ACC112 (cell line): Measurements from ENCODE around the gene MYL6.
A peak's percentile ranks its signal among the peaks of the same experiment; 100 is the strongest.
"Not testable (repeated sequence)": the region's sequence is repeated elsewhere in the genome, so short reads cannot be mapped to it uniquely, and the experiment has no call there.

Experiments used
- H2AFZ ChIP-seq: fragments of 200-600 bp; sonication (generic); one replicate; pipeline ENCODE4 v1.6.0; 2017; ENCODE audit warnings: antibody characterized with exemption, low read length; ENCODE audit not compliant: unreplicated experiment
- H3K27ac ChIP-seq: fragments of 200-600 bp; sonication (generic); 2 replicates; pipeline ENCODE4 v1.5.1; 2014; ENCODE audit warnings: low read depth, mild to moderate bottlenecking, antibody characterized with exemption, low read length, moderate library complexity
- H3K27me3 ChIP-seq: fragments of 200-600 bp; sonication (generic); 2 replicates; pipeline ENCODE4 v1.6.1; 2014; ENCODE audit warnings: mild to moderate bottlenecking, antibody characterized with exemption, low read length, moderate library complexity, mixed read lengths; ENCODE audit not compliant: insufficient read depth
- H3K36me3 ChIP-seq: fragments of 200-600 bp; sonication (generic); 2 replicates; pipeline ENCODE4 v1.6.1; 2016; ENCODE audit warnings: mild to moderate bottlenecking, antibody characterized with exemption, low read length, moderate library complexity, mixed read lengths; ENCODE audit not compliant: insufficient read depth
- H3K4me1 ChIP-seq: fragments of 200-600 bp; sonication (generic); one replicate; pipeline ENCODE4 v1.6.1; 2016; ENCODE audit warnings: low read length, mixed read lengths; ENCODE audit not compliant: insufficient read depth, unreplicated experiment, control insufficient read depth
- H3K4me3 ChIP-seq: fragments of 200-600 bp; sonication (generic); 2 replicates; pipeline ENCODE4 v1.5.1; 2014; ENCODE audit warnings: mild to moderate bottlenecking, low read depth, low read length
- H3K79me2 ChIP-seq: fragments of 200-600 bp; sonication (generic); one replicate; pipeline ENCODE4 v1.6.0; 2016; ENCODE audit warnings: low read length; ENCODE audit not compliant: control insufficient read depth, unreplicated experiment, insufficient read depth

Gene MYL6

GRCh38 chr12:56193025-56193578 is 34.9 kb downstream of the MYL6 start:
- H3K4me1 ChIP-seq, result peaks cover 12% of the 10 kb centered on the region
- H3K4me3 ChIP-seq, result no peak overlapping the region
- H2AFZ ChIP-seq, result peak overlapping the region; percentile 100
- H3K79me2 ChIP-seq, result peaks cover 10% of the 10 kb centered on the region
- H3K36me3 ChIP-seq, result no peaks in the 10 kb centered on the region
- H3K27me3 ChIP-seq, result no peaks in the 10 kb centered on the region
- no peak overlapping the region for H3K27ac ChIP-seq

DNA sequence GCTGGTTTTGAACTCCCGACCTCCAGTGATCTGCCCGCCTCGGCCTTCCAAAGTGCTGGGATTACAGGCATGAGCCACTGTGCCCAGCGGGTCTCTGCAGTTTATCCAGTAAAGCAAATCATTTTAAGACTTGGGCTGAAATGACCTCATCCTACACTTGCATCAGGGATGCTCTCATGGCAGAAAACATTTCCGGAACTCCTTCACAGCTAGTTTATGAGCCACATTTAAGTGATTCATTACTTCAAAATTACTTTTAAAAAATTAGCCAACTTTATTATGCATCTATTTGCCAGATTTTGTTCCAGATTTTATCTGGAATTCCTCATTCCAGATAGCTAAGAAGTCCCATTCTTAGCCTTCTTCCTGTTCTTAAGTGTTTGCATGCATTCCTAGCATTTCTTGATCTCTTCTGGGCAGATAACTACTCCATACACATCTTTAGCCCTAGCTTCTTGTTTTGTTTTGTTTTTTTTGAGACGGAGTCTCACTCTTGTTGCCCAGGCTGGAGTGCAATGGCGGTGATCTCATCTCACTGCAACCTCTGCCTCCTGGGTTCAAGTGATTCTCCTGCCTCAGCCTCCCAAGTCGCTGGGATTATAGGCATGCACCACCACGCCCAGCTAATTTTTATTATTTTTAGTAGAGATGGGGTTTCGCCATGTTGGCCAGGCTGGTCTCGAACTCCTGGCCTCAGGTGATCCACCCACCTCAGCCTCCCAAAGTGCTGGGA is 38.8 kb downstream of the MYL6 start:
- H3K36me3 ChIP-seq, H3K27me3 ChIP-seq, H3K4me3 ChIP-seq, H3K4me1 ChIP-seq, H3K79me2 ChIP-seq: not testable (repeated sequence)
- Histone ChIP-seq H2AFZ (peak overlapping the region; percentile 62), H3K27ac (peak overlapping the region; percentile 66)

GRCh38 chr12:56197921-56198635 is 39.9 kb downstream of the MYL6 start:
- no peaks in the 10 kb centered on the region for H3K79me2 ChIP-seq
- no peak overlapping the region for H3K27ac ChIP-seq
- no peaks in the 10 kb centered on the region for H3K27me3 ChIP-seq
- H3K4me3 ChIP-seq, result no peak overlapping the region
- no peaks in the 10 kb centered on the region for H3K36me3 ChIP-seq
- peaks cover 6% of the 10 kb centered on the region for H3K4me1 ChIP-seq
- no peak overlapping the region for H2AFZ ChIP-seq

- Histone ChIP-seq H3K27ac (no peak overlapping the region), H3K4me1 (peaks cover 3% of the 10 kb centered on the region)
These were observed 40.7 kb downstream of the MYL6 start for GRCh38 chr12:56198836-56199235.

GRCh38 chr12:56202366-56202765 is 44.2 kb downstream of the MYL6 start:
- no peaks in the 10 kb centered on the region for H3K27me3 ChIP-seq
- no peak overlapping the region for H3K27ac ChIP-seq
- no peaks in the 10 kb centered on the region for H3K79me2 ChIP-seq
- H3K4me3 ChIP-seq, result no peak overlapping the region
- no peak overlapping the region for H2AFZ ChIP-seq
- H3K36me3 ChIP-seq, result peaks cover 11% of the 10 kb centered on the region
- H3K4me1 ChIP-seq, result peaks cover 5% of the 10 kb centered on the region

More at GRCh38 chr12:56198836-56199235, 40.7 kb downstream of the MYL6 start:
- Histone ChIP-seq H3K27me3 (no peaks in the 10 kb centered on the region), H3K4me3 (no peak overlapping the region), H3K79me2 (no peaks in the 10 kb centered on the region), H2AFZ (no peak overlapping the region), H3K36me3 (no peaks in the 10 kb centered on the region)

- no peak overlapping the region for H3K4me3 ChIP-seq
- no peak overlapping the region for H2AFZ ChIP-seq
- no peaks in the 10 kb centered on the region for H3K27me3 ChIP-seq
- peaks cover 11% of the 10 kb centered on the region for H3K36me3 ChIP-seq
- H3K4me1 ChIP-seq, result peaks cover 9% of the 10 kb centered on the region
- H3K79me2 ChIP-seq, result no peaks in the 10 kb centered on the region
- H3K27ac ChIP-seq, result no peak overlapping the region
These were observed 44.7 kb downstream of the MYL6 start for GRCh38 chr12:56202838-56203237.

GRCh38 chr12:56204275-56204674 is 46.1 kb downstream of the MYL6 start:
- H3K36me3 ChIP-seq, result peaks cover 11% of the 10 kb centered on the region
- no peak overlapping the region for H2AFZ ChIP-seq
- no peaks in the 10 kb centered on the region for H3K79me2 ChIP-seq
- peaks cover 9% of the 10 kb centered on the region for H3K4me1 ChIP-seq
- H3K27me3 ChIP-seq, result no peaks in the 10 kb centered on the region
- no peak overlapping the region for H3K27ac ChIP-seq
- H3K4me3 ChIP-seq, result no peak overlapping the region

DNA sequence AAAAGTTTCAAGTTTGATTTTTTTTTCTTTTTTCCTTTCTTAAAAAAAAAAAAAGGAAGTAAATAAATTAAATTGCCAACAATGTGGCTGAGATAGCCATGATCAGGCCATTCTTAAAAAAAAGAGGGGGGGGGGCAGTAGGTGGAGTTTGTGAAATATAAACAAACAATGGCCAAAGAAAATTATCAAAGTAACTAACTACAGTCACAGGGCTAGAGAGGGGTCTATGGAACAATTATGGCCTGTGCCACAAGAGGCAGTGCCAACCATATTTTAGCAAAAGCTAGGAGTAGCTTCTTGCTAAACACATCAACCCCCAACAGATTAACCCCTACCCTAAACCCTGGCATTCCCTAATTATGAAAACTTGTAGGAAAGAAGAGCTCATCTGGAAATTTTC is 47.3 kb downstream of the MYL6 start:
- Histone ChIP-seq H3K27ac (no peak overlapping the region), H3K36me3 (peaks cover 15% of the 10 kb centered on the region)

DNA sequence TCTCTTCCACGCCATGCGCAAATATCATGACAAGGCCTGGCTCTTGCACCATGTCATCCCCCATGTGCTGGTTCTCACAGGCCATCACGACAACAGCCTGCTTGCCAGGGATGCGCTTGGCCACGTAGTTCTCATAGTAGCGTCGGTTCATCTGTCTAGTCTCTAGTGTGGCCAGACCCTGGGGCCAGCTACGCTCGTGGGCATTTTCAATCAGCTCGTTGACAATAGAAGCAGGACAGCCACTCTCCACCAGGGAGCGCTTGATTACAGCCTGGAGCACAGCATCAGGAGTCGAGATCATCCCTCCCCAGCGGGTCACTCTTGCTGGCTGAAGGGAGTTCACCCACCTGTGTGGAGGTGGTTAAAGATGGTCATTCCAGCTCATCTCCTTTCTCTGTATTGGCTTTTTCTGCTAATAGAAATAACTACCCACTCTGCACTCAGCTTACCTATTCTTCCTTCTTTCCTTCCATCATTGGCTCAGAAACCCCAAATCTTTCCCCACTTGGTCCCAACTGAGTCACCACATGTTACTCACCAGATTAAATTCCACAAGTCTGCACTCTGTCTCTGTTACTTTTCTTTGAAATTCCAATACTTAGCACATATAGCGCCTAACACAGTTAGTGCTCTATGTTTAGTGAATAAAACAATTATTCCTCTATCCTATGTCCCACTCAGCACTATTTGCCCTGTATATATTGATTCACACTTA is 48.5 kb downstream of the MYL6 start:
- H3K27ac ChIP-seq, result peak overlapping the region; percentile 17; the same call in 1 of the 2 replicates
- peaks cover 9% of the 10 kb centered on the region for H3K4me1 ChIP-seq
- no peak overlapping the region for H3K4me3 ChIP-seq

More for the DNA sequence above, 47.3 kb downstream of the MYL6 start:
- Histone ChIP-seq H3K4me1 (peaks cover 9% of the 10 kb centered on the region), H3K4me3 (no peak overlapping the region), H3K27me3 (no peaks in the 10 kb centered on the region), H2AFZ (no peak overlapping the region), H3K79me2 (no peaks in the 10 kb centered on the region)

GRCh38 chr12:56208006-56208405 is 49.8 kb downstream of the MYL6 start:
- Histone ChIP-seq H3K4me1 (peaks cover 9% of the 10 kb centered on the region), H3K36me3 (peaks cover 22% of the 10 kb centered on the region), H3K27ac (no peak overlapping the region), H3K4me3 (no peak overlapping the region), H3K79me2 (no peaks in the 10 kb centered on the region), H3K27me3 (no peaks in the 10 kb centered on the region), H2AFZ (no peak overlapping the region)

More for the DNA sequence above, 48.5 kb downstream of the MYL6 start:
- H3K36me3 ChIP-seq, result peaks cover 15% of the 10 kb centered on the region
- no peaks in the 10 kb centered on the region for H3K79me2 ChIP-seq
- H3K27me3 ChIP-seq, result no peaks in the 10 kb centered on the region
- no peak overlapping the region for H2AFZ ChIP-seq
